ENCODE measurements around the gene TLR7. TPM values are rescaled to one million over a fixed set of nuclear protein-coding genes. Genes with fewer than 3 reads are reported as not detected.

Gene TLR7
- total RNA-seq, 1 experiment from 2014 or later = not detected

DNA sequence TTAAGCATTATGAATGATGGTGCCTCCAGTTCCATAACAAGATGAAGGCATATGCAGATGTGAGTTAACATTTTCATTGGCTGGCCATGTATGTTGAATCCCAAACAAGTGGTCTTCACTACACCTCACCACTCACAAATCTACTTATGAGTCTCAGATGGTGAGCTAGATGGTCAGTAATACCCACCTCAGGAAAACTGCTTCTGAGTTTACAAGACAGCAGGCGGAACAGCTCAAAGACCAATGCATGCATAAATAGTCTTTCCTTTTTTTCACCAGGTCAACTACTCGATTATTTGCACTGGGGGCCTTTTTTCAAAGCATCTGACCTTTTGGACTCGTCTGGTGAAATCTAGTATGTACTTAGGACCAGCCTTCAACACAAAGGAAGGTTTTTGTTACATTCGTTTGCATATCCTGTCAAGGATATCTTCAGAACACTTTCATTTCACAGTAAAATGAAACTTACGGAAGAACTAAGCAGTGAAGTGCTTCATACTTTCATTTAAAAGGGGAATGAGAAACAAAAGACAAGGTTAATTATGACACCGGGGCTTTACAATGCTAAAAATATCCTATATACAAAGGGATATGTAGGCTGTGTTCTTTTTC lies 23.1 kb upstream of the TLR7 start:
- Mint-ChIP-seq H3K4me1 (peaks cover 4 to 7% of the 10 kb centered on the region in 2 experiments; a peak in 2 of 4 replicates), H3K9me3 (peaks cover 59% of the 10 kb centered on the region in 2 experiments), H3K27me3 (ENCODE audit: low read depth) (no peaks in the 10 kb centered on the region), H3K36me3 (ENCODE audit: insufficient read depth in 1 of 3, low read depth in 3 of 3) (no peaks in the 10 kb centered on the region; a peak in 1 of 7 replicates), H3K27ac (no peak overlapping the region), H3K4me3 (no peak overlapping the region; a peak in 1 of 5 replicates)
- peaks cover 6% of the 10 kb centered on the region; the same call in 1 of the 2 replicates for H3K4me1 ChIP-seq (ENCODE audit: insufficient read depth, low read length)
- no peak overlapping the region for H2BK5ac ChIP-seq (ENCODE audit: insufficient read length, low read length)
- no peaks in the 10 kb centered on the region for H3K79me1 ChIP-seq (ENCODE audit: insufficient read depth, low read depth, low read length, poor library complexity, severe bottlenecking)
- H4K91ac ChIP-seq (ENCODE audit: insufficient read length, low read depth, low read length) = no peak overlapping the region
- no peak overlapping the region for H3T11ph ChIP-seq (ENCODE audit: low read length)
- H3K4me2 ChIP-seq (ENCODE audit: insufficient read depth, insufficient read length, low read length) = no peak overlapping the region
- H3K9ac ChIP-seq (ENCODE audit: extremely low read depth, insufficient read length, low read length) = no peak overlapping the region
- no peaks in the 10 kb centered on the region for H3K9me3 ChIP-seq (ENCODE audit: control insufficient read depth, low read depth, low read length)
- no peak overlapping the region for H3K18ac ChIP-seq (ENCODE audit: insufficient read length, low read depth, low read length)
- H4K20me1 ChIP-seq (ENCODE audit: control insufficient read depth, insufficient read depth, insufficient read length) = no peaks in the 10 kb centered on the region
- DNase-seq = no peak
- no CpG with 5 or more reads among the region's 6 CpGs for WGBS (ENCODE audit: extremely low coverage, insufficient read length, low lambda C conversion rate)
- H2AFZ ChIP-seq (ENCODE audit: low read length) = no peak overlapping the region
- no peaks in the 10 kb centered on the region for H3K23me2 ChIP-seq (ENCODE audit: insufficient read length, low read depth, low read length, poor library complexity, severe bottlenecking)
- no peak overlapping the region for H2BK15ac ChIP-seq (ENCODE audit: low read depth, low read length)
- TF ChIP-seq CTCF (conservative IDR thresholded peaks at IDR 0.05) = no peak
- H2AK5ac ChIP-seq (ENCODE audit: insufficient read length, low read length) = no peak overlapping the region
- no peak overlapping the region for H3K4ac ChIP-seq (ENCODE audit: low read depth, low read length)
- H2BK120ac ChIP-seq (ENCODE audit: low read depth, low read length, poor library complexity, severe bottlenecking) = no peak overlapping the region
- no peak overlapping the region for H3K27ac ChIP-seq (ENCODE audit: insufficient read length, low read depth, low read length)
- H2BK20ac ChIP-seq (ENCODE audit: low read depth, low read length, poor library complexity, severe bottlenecking) = no peak overlapping the region
- H4K8ac ChIP-seq (replicated peaks; ENCODE audit: insufficient read length, low read depth, low read length) = no peak overlapping the region
- no peak overlapping the region for H3K23ac ChIP-seq (ENCODE audit: insufficient read length, low read depth, low read length)
- no peaks in the 10 kb centered on the region for H3K27me3 ChIP-seq (ENCODE audit: insufficient read depth, low read length)
- H3K56ac ChIP-seq (ENCODE audit: insufficient read length, low read depth, low read length) = no peak overlapping the region
- H2BK12ac ChIP-seq (ENCODE audit: insufficient read length, low read depth, low read length) = no peak overlapping the region
- H3K14ac ChIP-seq (ENCODE audit: insufficient read depth, low read length) = no peak overlapping the region
- H3K79me2 ChIP-seq (ENCODE audit: insufficient read depth, low read length) = no peaks in the 10 kb centered on the region
- H4K5ac ChIP-seq (ENCODE audit: insufficient read length, low read depth, low read length) = no peak overlapping the region
